HG03103 (cell line): ENCODE data around the gene PPM1B.
A peak's percentile ranks its signal among the peaks of the same experiment; 100 is the strongest.
"Not testable (repeated sequence)": the region's sequence is repeated elsewhere in the genome, so short reads cannot be mapped to it uniquely, and the experiment has no call there.

Source experiments
- ATAC-seq: cut with Tn5 transposase; IDR thresholded peaks from one replicate; pipeline ENCODE4 v1.9.1; 2021; ENCODE audit warnings: low read depth; ENCODE audit not compliant: unreplicated experiment

PPM1B gene

DNA sequence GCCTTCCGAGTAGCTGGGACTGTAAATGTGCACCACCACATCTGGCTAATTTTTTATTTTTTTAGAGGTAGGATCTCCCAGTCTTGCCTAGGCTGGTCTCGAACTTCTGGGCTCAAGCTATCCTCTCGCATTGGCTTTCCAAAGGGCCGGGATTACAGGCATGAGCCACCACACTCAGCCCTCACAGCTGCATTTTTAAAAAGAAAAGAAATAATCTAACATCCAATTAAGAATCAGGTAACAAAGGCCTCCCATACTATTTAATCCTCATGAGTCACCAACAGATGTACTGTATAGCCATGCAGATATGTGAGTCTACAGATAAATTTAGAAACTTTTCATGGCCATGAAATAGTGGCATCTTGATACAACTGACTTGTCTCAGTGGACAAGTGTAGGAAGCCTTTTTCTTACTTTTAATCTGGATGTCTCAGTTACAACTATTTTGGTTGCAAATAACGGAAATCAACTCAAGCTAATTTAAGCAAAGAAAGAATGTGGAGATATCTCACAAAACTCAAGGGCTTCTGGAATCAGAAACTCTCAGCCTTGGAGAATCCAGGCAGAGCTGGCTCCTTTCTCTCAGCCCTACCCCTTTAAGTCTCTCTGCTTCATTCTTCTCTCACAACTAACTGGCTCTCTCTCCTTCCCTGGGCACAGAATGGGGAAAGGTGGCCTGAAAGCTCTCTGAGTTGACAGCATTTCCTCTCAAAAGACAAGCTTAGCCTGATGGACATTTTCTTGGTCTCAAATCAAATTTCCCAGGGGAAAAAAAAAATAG lies 12.8 kb upstream of the PPM1B start:
- no peak for ATAC-seq

- ATAC-seq: no peak
Observed at GRCh38 chr2:44163777-44164176, 4.9 kb upstream of the PPM1B start.

DNA sequence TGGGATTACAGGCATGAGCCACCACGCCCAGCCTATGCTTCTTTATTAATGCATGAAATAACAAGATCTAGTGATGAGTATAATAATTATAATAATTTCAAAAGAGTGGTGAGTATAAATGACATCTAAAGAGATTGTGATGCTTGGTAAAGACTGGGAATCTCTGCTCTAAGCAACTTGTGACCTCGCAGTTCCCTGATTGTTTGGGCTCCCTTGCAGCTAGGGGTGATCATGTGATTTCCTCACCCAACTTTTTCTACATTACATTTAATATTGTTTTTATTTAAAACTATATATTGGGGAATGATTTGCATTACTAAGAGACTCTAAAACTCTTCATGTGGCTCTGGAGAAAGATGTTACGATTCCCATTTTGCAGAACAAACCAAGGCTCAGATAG lies 4.1 kb upstream of the PPM1B start:
- no peak for ATAC-seq

- no peak for ATAC-seq
Observed at GRCh38 chr2:44166096-44166495, 2.6 kb upstream of the PPM1B start.

DNA sequence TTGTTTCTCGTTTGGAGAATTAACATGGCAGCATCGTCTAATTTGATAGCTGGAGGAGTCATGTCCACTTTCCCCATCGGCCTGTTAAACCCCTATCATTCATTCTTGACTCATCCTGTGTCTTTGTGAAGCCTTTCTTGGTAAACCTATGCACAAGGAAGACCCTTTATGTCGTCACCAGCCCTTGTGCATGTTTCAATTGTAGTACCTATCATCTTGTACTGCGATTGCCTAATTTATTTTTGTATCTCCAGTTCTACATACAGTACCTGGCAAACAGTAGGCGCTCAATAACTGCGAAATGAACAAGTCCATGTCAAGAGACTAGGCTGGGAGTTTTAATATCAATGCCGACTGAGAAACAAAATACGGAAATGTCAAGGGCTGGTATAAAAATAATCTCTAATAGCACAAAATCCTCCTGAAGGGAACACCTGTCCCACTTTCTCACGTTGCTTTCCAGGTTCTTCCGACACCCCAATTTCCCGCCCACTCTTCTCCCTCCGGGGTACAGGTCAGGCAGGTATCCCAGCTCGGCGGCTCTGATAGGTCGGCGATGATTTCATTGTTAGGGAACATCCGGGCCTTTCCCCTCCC lies 1.3 kb upstream of the PPM1B start:
- no peak for ATAC-seq

GRCh38 chr2:44167908-44168680 lies 581 bp upstream of the PPM1B start:
- peak; percentile 82 for ATAC-seq

DNA sequence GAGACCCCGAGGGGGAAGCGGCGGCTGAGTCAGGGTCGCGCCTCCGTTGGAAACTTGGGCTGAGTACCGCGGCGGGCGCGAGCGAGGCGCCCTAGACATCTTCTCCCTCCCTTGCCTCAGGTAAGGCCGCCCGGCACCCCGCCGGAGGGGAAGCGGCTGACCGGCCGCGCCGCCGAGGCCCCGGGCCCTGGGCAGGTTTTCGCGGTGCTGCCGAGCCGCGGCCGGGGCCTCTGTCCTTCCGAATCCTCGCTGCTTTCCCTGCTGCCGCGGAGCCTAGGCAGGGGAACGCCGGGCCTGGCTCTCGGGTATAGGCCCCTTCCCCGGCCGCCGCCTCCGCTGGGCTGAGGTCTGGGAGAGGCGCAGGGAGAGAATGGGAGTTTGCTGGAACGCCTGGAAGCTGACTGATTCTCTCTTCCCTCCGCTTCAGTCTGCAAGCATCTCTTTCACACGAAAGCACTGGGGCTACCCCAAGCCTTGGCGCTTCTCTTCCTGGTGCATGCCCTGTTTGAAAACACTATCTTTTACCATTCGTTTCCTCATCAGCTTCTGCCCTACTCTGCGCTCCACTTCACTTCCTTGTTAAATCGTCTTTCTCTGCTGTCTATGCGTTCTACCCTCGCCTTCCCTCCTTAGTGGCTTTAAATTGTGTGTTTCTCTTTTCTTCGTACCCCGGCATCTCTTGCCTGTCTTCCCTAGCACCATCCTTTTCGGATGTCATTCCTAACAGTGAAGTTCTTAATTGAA lies 652 bp downstream of the PPM1B start:
- ATAC-seq: peak; percentile 0

- ATAC-seq: no peak
Observed at GRCh38 chr2:44170311-44170717, 1.6 kb downstream of the PPM1B start.

DNA sequence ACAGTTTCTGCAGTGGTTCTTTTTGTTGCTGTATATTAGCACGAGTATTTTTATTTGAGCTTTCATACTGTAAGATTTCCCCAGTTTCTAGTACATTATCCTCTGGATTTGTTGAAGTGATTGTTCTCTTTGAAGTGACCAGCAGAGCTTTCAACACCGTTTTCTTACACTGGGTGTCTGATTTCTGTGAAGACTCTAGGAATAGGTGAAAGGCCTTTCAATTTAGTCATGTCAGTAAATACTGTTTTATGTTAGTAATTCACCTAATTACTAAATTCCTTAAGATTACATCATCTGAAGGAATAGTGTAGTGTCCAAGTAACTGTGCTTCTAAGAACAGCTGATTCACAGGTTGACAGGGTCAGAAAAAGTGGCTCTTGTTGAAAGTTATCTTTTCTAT lies 2.3 kb downstream of the PPM1B start:
- no peak for ATAC-seq

DNA sequence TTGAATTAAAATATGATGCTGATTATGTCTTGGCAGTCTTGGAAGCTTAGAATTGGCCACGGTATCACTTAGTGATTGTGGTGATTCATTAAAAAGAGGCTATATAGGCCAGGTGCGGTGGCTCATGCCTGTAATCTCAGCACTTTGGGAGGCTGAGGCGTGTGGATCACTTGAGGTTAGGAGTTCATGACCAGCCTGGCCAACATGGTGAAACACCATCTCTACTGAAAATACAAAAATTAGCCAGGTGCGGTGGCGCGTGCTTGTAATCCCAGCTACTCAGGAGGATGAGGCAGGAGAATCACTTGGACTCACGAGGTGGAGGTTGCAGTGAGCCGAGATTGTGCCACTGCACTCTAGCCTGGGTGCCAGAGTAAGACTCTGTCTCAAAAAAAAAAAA lies 2.8 kb downstream of the PPM1B start:
- ATAC-seq: not testable (repeated sequence)

DNA sequence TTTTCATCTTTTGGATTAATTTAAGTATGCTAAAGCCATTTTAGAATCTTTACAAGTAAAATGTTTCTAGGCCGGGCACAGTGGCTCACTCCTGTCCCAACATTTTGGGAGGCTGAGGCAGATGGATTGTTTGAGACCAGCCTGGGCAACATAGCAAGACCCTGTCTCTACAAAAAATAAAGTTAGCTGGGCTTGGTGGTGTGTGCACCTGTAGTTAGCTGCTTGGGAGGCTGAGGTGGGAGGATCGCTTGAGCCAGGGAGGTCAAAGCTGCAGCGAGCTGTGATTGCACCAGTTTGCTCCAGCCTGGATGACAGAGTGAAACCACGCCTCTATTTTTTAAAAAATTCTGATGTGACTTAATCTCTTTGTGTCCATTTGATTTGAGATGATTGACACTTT lies 3.9 kb downstream of the PPM1B start:
- ATAC-seq: no peak

DNA sequence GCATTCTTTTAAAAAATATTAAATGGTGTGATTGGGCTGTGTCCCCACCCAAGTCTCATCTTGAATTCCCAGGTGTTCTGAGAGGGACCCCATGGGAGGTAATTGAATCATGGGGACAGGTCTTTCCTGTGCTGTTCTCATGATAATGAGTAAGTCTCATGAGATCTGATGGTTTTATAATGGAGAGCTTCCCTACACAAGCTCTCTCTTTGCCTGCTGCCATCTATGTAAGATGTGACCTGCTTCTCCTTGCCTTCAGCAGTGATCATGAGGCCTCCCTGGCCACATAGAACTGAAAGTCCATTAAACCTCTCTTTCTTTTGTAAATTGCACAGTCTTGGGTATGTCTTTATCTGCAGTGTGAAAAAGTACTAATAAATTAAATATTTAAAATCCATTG lies 10.3 kb downstream of the PPM1B start:
- ATAC-seq: no peak

- ATAC-seq: no peak
Observed at GRCh38 chr2:44181648-44182047, 13.0 kb downstream of the PPM1B start.

DNA sequence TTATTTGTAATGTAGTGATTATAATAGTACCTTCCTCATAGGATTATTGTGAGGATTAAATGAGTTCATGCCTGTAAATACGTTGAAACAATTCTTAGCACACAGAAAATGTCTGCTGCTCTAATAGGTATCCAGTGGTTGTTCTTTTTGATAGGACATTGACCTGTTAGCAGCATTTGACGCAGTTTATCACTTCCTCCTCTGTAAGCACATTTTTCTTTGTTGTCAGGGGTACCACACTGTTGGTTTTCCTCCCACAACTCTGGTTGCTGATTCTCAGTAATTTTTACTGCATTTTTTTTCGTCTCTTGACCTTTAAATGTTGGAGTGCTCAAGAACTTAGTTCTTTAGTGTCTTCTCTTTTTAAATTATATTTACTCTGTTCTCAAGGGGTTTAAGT lies 15.4 kb downstream of the PPM1B start:
- ATAC-seq: no peak

DNA sequence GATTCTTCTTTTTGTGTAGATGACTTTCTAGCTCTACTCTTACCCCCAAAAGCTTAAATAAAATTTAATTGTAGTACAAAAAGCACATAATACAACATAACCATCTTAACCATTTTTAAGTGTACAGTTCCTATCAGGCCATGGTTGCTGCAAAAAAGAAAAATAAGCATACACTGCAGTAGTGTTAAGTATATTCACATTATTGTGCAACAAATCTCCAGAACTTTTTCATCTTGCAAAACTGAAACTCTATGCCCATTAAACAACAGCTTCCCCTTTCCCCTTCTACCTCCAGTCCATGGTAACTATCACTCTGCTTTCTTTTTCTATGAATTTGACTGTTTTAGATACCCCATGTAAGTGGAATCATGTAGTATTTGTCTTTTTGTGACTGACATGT lies 18.1 kb downstream of the PPM1B start:
- ATAC-seq: no peak

DNA sequence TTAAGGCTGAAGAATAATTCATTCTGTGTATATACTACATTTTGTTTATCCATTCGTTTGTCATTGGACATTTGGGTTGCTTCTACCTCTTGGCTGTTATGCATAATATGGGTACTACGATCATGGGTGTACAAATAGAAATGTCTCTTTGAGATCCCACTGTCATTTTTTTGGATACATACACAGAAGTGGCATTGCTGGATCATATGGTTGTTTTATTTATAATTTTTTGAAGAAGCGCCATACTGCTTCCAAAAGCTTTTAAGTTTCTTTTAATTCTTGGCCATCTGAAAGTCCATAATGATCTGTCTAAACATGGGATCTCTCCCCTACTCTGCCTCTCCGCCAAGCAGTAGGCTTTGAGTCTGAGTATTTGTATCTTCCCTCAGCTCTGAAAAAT lies 18.6 kb downstream of the PPM1B start:
- ATAC-seq: no peak

DNA sequence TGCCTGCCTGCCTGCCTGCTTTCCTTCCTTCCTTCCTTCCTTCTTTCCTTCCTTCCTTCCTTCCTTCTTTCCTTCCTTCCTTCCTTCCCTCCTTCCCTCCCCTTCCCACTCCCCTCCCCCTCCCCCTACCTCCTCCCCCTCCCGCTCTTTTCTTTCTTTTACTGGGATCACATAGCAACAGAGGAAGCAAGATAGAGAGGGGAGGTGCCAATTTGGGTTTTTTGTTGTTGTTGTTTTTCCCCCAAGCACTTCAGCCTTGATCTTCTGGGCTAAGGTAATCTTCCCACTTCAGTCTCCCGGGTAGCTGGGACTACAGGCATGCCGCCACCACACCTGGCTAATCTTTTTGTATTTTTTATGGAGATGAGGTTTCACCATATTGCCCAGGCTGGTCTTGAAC lies 20.0 kb downstream of the PPM1B start:
- no peak for ATAC-seq

DNA sequence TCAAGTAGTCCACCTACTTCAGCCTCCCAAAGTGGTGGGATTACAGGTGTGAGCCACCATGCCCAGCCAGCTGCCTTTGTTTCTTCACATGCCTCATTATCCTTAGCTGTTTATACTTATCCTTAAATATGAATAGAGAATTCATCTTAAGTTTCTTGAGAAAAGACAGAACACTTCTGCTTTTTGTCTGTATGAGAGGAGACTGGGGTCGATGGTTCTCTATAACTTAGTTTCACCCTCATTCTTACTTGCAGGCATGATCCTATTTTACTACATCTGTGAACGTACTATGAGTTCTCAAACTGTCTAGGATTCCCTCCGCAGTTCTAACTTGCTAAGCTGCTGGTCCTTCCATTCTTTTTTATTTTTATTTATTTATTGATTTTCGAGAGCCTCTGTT lies 20.4 kb downstream of the PPM1B start:
- ATAC-seq: no peak

DNA sequence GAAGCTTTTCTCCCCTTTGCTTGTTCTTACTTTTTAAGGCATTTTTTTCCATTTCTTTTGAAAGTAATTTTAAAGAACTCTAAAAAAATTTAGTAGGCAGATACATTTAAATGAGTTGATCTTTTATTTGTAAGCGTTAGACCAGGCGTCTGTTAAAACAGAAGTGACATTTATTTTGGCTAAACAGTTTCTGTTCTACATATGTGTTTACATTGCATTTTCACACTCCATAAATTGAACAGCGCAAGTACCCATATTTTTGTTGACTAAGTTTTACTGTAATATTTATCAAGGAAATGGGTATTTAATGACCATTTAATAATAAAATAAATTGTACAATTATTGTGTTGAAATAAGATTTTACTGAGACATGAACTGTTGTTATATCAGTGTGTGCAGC lies 21.9 kb downstream of the PPM1B start:
- ATAC-seq: no peak

DNA sequence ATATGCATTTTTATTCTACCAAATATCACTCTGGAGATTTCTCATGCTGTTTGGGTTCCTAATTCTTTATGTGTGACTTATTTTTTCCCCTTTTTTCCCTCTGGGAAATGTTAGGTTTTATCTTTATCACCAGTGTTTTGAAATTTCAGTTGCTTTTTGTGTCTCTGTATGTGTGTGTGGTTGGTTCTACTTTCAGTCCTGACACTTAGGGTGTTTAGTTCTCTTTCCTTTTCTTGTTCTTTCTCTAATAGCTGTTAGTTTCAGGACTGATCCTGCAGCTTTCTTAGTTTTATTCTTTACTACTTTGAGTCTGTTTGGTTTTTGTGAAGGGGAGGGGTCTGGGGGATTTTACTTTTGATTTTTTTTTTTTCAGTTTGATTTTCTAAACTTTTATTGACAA lies 23.1 kb downstream of the PPM1B start:
- peak; percentile 79 for ATAC-seq

- ATAC-seq: no peak
Observed at GRCh38 chr2:44192646-44193045, 24.0 kb downstream of the PPM1B start.
